Mucosa of descending colon (tissue), 3 donors: ENCODE results near the gene ZSCAN10. TPM values are rescaled to one million over a fixed set of nuclear protein-coding genes. Genes with fewer than 3 reads are reported as not detected.
A peak's percentile ranks its signal among the peaks of the same experiment; 100 is the strongest.

ENCODE experiments used
- ATAC-seq: fragments of 200-7000 bp; cut with Tn5 transposase; one replicate; pipeline ENCODE4 v1.9.1; 2020; ENCODE audit warnings: mild to moderate bottlenecking, moderate library complexity
- DNase-seq, 3 donors: peaks; one replicate each; pipeline ENCODE4 v3.0.0-alpha.2; 2020
- H3K36me3 ChIP-seq: fragments of 200-600 bp; one replicate; pipeline ENCODE4 v1.8.0; 2021; ENCODE audit warnings: low read depth, mild to moderate bottlenecking
- H3K4me1 ChIP-seq: fragments of 200-600 bp; one replicate; pipeline ENCODE4 v1.8.0; 2021; ENCODE audit warnings: low read depth, mild to moderate bottlenecking
- H3K4me3 ChIP-seq: fragments of 200-600 bp; one replicate; pipeline ENCODE4 v1.8.0; 2021; ENCODE audit warnings: mild to moderate bottlenecking
- H3K9me3 ChIP-seq: fragments of 200-600 bp; one replicate; pipeline ENCODE4 v1.8.0; 2021; ENCODE audit warnings: mild to moderate bottlenecking
- CTCF ChIP-seq: fragments of 200-600 bp; IDR thresholded peaks from one replicate; pipeline ENCODE4 v1.8.0; 2022; ENCODE audit warnings: antibody characterized with exemption, mild to moderate bottlenecking
- intact Hi-C, 2 donors: fragments of 100-400 bp; cut with DNase I in 1 of 2; cut with micrococcal nuclease in 1 of 2; formaldehyde crosslinking; loops; one replicate each; pipeline versions ENCODE4 v1.11.0 to v1.11.1; 2022; cut with DNase I, micrococcal nuclease
- long read RNA-seq, 2 donors: library from polyadenylated mRNA; unstranded; transcript quantifications; one replicate each; pipeline ENCODE4 v2.0.0, GENCODE V29; 2019 to 2021
- total RNA-seq, 3 donors: library from RNA; stranded (reverse); fragmentation: NEBNext Ultra II Directional in 2 of 3; extraction: Animal tissue kit (Norgen Biotek cat#: 25700) in 2 of 3; gene quantifications; one replicate each; pipeline versions ENCODE4 v1.2.1 to v1.2.4, GENCODE V29; 2021 to 2023
- donor health status: DM: no; HTN: no; CAD: no; lungs with moderate emphysema.
- donor health status: DM: no; HTN: no; CAD: no.
- donor health status: DM: no; HTN: yes; CAD: no.

The ZSCAN10 gene
- not detected for total RNA-seq
- long read RNA-seq, donor 1 = 0 reads
- long read RNA-seq, donor 2 = 0 reads

DNA sequence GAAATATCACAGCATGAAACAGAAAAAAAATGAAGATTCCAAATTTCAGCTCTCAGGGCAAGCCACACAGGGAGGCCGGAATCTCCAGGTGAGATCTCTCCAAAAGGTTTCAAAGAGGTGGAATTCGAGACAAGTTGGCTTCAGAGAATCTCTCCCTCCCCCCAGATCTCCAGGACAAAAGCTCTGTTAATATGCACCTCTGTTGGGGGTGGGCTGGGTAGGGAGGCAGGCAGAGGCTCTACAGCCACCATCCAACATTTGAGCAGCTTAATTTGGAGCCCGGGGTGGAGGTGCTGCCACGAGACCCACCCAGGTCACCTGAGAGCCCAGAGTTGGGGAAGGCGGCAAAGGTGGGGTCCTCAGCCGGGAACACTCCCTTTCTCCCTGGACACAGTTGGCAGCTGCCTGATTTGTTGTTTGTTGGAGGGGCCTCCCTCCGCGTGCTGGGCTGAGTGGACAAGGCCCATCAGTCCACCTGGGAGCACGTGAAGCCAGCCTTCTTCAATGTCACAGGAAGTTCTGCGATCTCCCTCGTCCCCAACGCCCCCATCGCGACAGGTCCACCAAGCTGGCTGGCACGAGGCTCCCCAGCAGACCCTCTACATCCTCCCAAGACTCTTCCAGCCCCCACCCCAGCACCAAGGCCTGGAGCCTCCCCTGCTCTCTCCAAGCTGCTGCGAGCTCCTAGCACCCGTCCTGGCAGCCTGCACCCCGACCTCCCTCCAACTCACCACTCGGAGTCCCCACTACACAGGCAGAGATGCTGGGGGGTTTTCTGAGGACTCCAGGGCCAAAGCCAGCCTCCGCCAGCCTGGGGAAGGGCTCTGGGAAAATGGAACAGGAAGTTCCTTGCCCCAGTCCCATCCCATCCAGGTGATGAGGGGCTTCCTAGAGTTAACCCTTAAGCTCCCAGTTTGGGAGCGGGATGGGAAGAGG lies at the start of gene ZSCAN10:
ZSCAN10 (minus strand) TSS at position 836 of the 936 bp plus-strand sequence. CDS start 6,357 bp downstream, outside the sequence.
- ATAC-seq (no peak), DNase-seq (peak in 2 of 3 donors; percentile 36 to 57)
- Histone ChIP-seq H3K9me3 (no peaks in the 10 kb centered on the region), H3K4me1 (peaks cover 17% of the 10 kb centered on the region), H3K4me3 (no peak within 1 kb of the TSS), H3K36me3 (no peaks in the 10 kb centered on the region)
- no peak for TF ChIP-seq CTCF
- intact Hi-C loops = no loop called here

- DNase-seq (peak in 1 of 3 donors; percentile 15), ATAC-seq (no peak)
- Histone ChIP-seq H3K9me3 (no peaks in the 10 kb centered on the region), H3K4me1 (peaks cover 18% of the 10 kb centered on the region), H3K4me3 (no peak overlapping the region), H3K36me3 (no peaks in the 10 kb centered on the region)
- intact Hi-C loops = no loop called here
- no peak for TF ChIP-seq CTCF
Observed at GRCh38 chr16:3148256-3149192, 49.4 kb upstream of the ZSCAN10 start.

GRCh38 chr16:3147757-3148104 lies 48.6 kb upstream of the ZSCAN10 start:
- no peak for TF ChIP-seq CTCF

DNA sequence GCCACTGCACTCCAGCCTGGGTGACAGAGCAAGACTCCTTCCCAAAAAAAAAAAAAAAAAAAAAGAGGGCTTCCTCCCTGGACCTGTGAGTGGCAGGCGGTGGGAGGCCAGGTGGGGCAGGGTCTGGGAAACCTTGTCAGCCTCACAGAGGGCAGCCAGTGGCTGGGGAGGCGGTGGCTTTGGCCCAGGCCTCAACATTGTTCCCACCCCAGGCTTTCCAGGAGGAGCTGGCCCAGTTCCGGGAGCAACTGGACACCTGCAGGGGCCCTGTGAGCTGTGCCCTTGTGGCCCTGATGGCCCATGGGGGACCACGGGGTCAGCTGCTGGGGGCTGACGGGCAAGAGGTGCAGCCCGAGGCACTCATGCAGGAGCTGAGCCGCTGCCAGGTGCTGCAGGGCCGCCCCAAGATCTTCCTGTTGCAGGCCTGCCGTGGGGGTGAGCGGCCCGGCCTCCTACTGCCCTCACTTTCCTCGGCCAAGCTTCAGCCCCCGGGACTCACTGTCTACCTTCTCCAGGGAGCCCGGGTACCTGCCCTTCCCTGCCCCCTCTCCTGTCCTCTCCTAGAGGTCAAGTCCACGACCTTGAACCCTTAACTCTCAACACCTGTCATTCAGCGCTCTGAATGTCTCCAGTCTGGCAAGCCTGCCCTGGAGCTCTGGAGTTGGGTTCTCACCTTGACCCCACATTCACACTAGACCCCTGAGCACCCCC lies 48.1 kb upstream of the ZSCAN10 start:
- intact Hi-C loops = no loop called here
- Histone ChIP-seq H3K4me1 (peaks cover 22% of the 10 kb centered on the region), H3K4me3 (no peak overlapping the region), H3K9me3 (no peaks in the 10 kb centered on the region), H3K36me3 (no peaks in the 10 kb centered on the region)
- TF ChIP-seq CTCF = no peak
- DNase-seq (no peak), ATAC-seq (no peak)

More at GRCh38 chr16:3147757-3148104, 48.6 kb upstream of the ZSCAN10 start:
- no peak for ATAC-seq
- H3K9me3 ChIP-seq = no peaks in the 10 kb centered on the region
- no peaks in the 10 kb centered on the region for H3K36me3 ChIP-seq
- peak in 1 of 3 donors; percentile 39 for DNase-seq
- intact Hi-C loops = no loop called here
- H3K4me3 ChIP-seq = no peak overlapping the region
- H3K4me1 ChIP-seq = peaks cover 22% of the 10 kb centered on the region

DNA sequence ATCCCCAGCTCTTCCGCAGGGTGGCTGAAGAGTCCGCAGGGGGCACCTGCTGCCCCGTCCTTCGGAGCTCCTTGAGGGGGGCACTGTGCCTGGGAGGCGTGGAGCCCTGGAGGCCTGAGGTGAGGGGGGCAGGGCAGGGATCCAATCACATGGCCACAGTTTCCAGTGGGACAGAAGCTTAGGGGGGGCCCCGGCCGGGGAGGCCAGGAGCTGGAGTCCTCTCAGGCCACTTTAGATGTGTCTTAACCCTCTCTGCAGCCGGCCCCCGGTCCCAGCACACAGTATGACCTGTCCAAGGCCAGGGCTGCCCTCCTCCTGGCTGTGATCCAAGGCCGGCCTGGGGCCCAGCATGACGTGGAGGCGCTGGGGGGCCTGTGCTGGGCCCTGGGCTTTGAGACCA lies 46.6 kb upstream of the ZSCAN10 start:
- intact Hi-C loops = no loop called here
- H3K4me3 ChIP-seq = no peak overlapping the region
- TF ChIP-seq CTCF = no peak
- ATAC-seq (no peak), DNase-seq (peak in 1 of 3 donors; percentile 49)
- H3K9me3 ChIP-seq = no peaks in the 10 kb centered on the region
- peaks cover 12% of the 10 kb centered on the region for H3K4me1 ChIP-seq
- no peaks in the 10 kb centered on the region for H3K36me3 ChIP-seq
